HG03196 (cell line): ENCODE data around the gene ITGB5.
A peak's percentile ranks its signal among the peaks of the same experiment; 100 is the strongest.

ENCODE experiments used
- ATAC-seq: cut with Tn5 transposase; IDR thresholded peaks from one replicate; pipeline ENCODE4 v1.9.1; 2021; ENCODE audit not compliant: unreplicated experiment

ITGB5 gene

DNA sequence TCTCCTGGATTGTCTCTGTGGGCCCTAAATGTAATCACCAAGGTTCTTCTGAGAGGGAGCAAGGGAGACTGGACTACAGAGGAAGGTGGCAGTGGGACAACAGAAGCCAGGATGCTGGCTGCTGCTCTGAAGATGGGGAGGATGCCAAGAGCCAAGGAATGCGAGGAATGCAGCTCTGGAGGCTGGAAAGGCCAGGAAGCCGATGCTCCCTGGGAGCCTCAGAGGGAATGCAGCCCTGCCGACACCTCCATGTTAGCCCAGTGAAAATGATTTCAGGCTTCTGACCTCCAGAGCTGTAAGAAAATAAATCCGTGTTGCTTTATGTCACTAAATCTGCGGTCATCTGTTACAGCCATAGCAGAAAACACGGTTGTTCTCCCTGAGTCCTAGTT, 112.8 kb downstream of the ITGB5 start:
- no peak for ATAC-seq

DNA sequence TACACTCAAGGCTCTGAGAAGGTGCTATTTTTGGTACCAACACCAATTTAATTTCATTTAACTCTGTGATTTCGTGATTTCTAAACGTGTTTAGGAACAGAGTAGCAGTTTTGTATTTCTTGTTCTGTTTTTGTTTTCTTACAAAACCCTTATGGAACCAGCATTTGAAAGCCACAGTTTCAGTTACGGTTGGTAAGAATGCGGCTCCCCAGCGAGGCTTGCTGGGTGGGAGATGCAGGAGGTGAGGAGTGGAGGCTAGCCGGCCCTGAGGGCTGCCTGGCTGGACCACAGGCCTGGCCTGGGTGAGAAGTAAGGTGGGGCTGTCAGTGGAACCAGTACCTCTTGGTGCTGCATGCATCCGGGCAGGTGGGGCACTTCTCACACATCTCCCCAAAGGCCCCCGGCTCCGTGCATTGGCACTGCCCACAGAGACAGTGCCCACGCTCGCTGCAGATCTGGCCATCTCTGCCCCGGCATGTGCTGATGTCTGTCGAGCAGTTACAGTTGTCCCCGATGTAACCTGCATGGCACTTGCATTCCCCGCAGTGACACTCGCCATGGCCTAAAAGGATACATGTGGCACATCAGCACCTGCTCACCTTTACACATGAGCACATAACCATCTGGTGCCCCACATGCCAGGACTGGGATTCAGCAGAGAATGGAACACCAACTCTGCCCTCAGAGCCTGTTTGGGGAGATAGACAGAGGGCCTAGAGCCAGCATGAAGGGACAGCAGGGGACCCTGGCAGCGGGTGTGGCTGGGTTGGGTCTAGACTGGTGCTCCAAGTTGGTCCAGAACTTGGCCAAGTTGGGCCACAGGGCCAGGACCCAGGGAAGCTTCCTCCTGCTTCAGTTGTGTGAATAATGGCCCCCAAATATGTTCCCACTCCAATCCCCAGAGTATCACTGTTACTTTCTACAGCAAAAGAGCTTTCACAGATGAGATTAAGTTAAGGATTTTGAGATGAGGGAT, 113.5 kb downstream of the ITGB5 start:
- no peak for ATAC-seq

DNA sequence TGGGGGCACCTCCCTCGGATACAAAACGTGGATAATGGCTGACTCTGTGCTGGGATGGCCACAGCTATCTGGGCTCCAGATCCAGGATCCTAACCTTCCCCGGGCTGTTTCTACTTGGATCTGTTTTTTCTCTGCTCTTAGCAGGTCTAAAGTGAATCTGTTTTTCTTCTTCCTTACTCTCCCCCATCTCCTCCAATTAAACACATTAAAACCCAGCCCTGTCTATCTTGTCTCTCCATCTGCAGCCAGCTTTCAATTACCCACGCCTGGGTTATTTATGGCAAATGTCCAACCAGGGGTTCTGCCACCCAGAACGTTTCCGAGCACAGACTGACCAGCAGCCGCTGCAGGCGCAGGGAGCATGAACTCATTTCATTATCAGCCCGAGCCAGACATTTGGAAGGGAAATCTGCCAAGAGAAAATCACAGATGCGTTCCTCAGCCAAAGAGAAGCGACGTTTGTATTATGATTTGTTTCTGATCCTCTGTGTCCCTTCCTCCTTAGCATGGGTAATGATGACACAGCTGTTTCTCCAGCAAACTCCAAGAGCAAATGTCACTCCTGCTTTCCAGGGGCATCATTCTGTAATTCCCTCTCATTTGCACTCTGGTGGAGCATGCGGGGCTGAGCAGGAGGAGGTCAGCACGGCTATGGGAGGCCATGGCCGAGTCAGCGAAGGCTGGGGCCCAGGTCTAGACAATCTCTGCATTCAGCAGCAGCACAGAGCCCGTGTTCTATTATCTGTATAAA, 114.9 kb downstream of the ITGB5 start:
- no peak for ATAC-seq

DNA sequence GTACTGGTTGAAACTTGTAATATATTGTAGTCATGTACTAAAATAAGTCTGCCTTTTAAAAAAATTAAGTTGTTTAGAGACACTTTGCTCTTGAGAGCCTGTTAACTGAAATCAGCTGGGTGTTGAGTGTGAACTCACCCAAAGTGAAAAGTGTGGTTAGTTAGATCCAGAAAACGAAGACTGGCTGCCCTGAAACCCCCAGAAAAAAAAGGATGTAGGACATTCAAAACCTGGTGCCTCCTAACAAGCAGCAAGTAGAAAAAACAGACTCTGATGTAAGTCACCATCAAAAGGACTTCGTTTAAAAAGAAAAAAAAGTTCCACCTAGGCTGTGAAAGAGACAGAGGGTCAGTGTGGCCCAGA, 116.1 kb downstream of the ITGB5 start:
- ATAC-seq: no peak

DNA sequence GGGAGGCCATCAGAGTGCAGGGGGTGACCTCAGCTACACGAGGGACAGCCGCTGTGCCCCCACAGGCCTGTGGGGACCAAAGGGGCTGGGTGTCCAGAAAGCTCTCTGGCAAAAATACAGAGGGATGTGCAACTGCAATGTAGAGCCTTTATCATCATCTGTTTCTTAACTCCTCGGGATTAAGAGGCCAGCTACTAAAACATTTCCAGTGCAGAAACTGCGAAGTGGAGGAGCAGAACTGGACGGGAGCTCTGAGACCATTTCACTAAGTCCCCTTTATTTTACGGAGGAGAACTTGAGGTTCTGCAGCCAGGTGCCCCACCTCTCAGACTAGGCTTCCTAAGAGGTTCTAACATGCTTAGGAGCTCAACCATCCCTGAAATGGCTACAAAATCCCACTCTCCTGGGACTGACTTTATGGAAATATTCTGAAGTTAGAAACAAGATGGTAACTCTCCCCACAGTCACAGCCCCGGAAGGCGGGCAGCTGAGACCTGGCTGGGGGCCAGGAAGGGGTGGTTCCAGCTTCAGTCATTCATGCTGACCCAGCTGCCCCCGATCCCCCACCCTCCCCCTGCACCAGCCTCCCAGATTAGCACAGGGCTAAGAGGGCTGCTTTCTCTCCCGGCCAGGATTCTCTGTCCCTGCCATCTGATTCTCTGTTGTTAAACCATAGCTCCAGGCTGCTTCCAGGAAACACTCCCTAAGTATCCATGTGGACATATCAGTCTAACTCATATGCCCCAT, 116.7 kb downstream of the ITGB5 start:
- ATAC-seq: no peak

DNA sequence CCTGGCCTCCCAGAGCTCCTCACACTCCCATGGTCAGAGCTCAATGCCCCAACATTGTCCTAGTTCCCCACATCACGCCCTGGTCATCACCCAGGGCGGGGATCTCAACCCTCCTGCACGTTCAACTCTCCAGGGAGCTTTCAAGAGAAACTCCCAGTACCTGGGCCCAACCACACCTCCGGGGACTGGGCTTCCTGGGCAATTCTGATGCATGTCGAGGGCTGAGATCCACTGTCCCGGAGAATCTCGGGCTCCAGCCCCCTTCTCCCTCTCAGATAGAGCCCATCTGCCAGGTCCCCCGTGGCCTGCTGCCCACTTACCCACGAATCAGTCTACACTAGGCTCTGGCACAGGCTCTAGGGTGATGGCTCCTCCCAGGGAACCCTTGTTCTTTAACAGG, 117.7 kb downstream of the ITGB5 start:
- ATAC-seq: no peak

DNA sequence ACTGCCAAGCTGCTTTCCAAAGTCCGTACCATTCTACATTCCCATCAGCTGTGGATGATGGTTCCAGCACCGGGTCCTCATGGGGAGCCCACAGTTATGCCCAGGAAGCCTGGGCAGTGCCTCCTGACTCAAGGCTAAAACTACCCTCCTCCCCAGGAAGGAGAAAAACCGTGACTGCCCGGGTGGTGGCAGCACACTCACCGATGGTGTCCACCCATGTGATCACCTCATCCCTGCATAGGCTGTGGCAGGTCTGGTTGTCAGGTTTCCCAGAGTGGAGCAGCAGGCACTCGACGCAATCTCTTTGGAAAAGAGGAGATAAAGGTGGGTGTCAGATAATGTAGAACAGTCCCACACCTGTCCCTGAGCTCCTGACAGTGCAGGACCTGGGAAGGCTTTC, 118.4 kb downstream of the ITGB5 start:
- no peak for ATAC-seq

DNA sequence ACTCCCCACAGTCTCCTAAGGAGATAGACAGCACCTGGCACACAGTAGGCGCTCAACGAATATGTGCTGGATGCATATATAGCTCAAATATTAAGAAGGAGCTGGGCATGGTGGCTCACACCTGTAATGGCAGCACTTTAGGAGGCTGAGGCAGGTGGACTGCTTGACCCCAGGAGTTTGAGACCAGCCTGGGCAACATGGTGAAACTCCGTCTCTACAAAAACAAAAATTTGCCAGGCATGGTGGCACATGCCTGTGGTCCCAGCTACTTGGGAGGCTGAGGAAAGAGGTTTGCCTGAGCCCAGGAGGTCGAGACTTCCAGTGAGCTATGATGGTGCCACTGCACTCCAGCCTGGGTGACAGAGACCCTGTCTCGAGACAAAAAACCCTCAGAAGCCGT, 119.5 kb downstream of the ITGB5 start:
- no peak for ATAC-seq

DNA sequence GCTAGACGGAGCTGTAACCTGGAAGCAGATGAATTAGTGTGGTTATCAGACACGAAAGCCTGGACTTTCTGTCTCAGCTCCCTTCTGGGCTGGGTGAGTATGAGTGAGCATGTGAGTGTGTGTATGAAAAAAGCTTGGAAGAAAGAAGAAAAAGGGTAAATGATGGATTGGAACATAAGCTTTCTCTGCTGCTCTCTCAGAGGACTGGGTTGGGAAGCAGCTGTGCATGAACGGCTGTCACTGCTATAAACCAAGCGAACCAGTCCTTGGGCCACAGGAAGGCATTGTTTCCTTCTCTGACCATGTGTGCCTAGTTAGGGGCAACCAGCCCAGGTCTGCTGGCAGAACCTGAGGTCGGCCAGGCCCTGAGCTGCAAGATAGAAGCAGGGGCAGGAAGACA, 119.9 kb downstream of the ITGB5 start:
- ATAC-seq: no peak

DNA sequence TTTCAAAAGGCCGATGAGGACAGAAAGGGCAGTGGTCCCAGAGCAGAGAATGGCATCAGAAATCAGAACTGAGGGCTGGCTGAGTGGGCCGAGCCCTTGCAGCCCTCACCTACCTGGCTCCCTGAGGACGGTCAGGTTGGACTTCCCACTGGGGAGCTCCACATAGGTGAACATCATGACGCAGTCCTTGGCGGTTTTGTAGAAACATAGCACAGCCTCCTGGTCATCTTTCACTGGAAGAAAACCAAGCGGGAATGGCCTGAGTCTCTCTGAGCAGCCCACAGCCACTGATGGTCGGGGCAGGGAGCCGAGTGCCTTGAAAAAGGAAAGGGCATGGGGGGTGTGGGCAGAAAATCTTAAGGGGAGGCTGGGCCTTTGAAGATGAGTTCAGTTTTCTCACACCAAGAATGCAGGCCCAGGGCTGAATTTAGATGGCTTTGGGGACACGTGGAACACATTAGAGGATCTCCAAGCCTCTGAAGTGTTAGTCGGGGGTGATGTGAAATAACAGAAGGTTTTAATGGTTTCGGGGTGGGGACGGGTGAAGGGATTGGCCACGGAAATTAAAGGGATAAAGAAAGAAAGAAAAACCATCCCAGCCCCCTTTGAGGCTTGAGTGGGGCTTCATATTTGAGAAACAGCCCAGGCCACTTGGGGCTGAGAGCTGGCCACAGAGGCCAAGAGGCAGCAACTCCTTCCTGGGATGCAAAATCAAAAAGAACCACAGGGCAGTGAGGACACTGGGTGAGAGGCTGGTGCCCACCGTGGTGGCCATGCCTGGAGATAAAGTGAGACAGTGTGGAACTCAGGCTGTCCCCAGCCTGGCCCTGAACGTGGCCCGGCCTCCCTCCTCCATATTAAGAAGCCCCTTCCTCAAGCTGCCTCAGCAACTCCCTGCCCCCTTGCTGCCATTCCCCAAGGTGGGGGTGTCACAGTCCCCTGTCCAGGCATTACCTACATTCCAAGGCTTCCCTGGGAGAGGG, 120.8 kb downstream of the ITGB5 start:
- ATAC-seq: no peak

DNA sequence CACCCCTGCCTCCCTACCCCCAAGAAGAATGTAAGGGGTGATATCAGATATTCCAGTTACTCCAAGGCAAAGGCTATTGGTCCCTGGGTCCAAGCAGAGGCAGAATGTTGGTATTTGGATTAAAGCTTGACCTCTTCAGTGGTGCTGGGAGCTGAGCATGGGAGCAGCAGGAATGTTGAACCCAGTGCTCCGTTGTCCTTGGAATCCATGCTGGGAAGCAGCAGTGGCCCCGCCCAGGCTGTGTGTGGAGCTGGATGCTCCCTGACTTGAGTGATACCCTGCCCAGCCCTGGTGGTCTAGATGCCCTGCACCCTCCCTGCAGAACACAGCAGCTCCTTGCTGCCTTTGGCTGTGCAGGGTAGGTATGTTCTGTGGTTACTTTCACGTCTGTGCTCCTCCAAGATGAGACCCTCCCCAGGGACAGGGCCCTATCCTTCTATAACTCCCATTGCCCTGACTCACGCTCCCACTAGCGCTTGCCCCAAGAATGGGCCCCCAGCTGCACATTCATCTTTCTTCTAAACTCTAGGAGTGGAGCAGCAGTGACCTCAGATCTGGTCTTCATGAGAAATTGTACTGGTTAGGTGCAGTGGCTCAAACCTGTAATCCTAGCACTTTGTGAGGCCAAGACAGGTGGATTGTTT, 121.8 kb downstream of the ITGB5 start:
- ATAC-seq: no peak

DNA sequence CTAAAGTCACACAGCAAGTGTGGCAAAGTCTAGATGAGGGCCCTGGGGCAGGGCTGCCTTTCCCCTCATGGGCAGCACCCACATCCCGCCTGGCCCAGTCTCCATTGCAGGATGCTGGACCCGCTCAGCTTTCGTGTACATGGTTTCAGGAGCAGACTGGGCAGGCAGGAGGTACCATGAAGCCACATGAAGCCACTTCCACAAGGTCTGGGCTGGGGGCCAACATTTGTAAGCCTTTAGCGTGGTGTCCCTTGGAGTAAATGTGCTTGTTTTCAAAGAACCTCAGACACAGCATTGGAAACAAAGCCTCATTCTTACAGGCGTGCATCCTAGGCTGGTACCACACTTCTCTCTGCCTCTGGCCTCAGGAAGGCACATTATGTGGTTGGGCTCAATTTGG, 122.4 kb downstream of the ITGB5 start:
- ATAC-seq: no peak

DNA sequence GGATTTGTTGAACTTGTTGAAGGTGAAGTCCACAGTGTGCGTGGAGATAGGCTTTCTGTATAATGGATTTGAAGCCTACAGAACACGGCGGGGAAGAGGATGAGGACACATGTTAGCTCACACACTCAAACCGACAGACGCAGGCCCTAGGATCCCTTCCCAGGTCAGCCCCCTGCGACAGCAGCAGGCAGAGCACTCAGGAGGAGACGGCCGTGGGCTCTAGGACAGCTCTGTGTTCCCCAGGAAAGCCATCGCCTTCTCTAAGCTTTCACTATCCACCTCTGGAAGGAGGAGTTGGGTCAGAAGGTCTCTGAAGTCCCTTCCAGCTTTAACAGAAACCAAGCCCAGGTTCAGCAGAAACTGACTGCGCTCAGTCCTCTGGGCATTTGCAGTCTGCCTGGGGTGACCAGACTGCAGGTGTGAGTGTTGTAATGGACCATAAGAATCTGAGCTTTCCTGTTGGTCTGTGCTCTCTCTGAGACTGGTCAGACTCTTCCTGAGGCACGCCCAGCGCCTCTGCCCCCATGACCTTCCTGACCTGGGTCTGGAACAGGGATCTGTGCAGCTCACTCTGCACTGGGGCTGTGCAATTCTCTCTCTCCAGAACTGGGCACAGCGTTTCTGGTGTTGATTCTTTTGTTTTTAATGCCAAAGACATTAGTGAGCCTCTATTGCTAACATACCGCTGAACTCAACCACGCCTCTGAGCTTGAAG, 123.4 kb downstream of the ITGB5 start:
- no peak for ATAC-seq

DNA sequence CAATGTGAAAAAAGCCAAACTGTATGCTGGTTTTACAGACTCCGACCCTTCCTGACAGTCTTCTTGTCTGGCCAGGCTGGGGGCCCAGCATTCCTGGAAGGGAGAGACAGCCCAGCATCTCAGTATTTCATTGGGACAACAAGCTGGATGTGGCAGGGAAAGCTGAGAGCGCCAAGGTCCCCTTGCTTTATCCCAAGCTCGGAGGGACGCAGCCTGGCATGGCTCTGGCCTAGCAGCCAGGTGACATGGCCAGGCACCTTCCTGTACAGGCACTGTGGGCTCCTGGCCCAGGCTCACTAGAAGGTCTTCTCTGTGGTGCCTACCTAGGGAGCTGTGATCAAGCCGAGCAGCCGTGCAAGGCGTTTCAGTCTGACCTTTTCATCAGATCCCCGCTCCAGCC, 124.0 kb downstream of the ITGB5 start:
- no peak for ATAC-seq

DNA sequence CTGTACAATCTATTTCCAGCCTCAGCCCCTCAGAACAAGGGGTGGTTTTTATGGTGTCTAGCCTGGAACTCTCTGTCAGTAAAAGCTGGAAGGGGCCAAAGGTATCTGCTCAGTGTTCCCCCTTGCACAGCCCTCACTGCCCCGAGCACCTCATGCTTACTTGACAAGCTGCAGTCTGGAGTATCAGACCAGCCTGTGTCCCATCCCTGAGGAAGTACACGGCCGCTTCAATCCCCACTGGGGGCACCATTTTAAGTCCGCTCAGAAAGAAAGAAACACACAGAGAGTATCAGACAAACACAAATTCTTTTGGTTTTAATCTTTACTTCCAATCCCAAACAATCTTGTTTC, 124.5 kb downstream of the ITGB5 start:
- no peak for ATAC-seq

DNA sequence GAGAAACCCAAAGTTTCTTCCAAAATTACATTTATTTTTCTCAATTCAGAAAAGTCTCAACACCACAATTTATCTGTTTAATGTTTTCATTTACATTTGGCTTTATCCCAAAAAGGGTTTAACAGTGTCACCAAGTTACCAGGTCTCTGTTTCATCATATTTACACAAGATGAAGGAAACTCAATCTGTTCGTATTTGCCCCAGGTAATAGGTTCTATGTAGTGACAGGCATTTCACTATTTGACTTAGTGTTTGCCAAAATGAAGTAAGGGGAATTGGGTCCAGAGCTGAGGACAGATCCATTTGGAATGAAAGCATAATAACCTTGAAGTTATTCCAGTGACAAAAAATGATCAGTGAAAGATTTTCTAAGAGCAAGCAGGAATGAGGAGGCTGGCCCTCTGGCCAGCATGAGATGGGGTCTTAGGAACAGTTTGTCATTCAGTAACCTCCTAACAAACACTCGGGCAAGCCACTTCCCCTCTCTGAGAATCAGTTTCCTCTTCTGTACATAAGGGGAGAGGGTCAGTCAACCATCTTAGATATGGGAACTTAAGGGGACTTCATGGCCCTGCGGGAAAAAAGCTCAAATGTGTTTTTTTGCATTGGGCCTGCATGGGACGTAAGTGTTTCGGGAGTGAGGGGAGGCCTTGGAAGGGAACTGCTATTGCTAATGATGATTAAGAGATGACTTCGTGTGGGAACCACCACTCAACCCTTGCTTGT, 125.1 kb downstream of the ITGB5 start:
- no peak for ATAC-seq

DNA sequence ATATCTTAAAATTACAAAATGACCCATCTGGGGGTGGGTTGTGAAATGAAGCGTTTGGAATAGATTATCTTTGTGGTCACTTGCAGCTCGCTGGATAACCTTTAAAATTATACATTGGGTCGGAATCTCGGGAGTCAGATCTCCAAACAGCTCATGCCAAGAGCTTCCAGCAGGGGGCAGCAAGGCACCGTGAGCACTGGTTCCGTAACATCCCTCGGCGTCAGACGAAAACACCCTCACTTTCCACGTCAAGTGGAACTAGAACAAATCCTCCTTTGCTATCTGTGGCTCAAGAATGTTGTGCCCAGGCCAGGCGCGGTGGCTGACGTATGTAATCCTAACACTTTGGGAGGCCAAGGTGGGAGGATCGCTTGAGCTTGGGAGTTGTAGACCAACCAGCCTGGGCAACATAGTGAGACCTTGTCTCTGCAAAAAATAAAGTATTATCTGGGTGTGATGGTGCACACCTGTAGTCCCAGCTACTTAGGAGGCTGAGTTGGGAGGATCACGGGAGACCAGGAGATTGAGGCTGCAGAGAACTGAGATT, 125.8 kb downstream of the ITGB5 start:
- ATAC-seq: peak; percentile 54

DNA sequence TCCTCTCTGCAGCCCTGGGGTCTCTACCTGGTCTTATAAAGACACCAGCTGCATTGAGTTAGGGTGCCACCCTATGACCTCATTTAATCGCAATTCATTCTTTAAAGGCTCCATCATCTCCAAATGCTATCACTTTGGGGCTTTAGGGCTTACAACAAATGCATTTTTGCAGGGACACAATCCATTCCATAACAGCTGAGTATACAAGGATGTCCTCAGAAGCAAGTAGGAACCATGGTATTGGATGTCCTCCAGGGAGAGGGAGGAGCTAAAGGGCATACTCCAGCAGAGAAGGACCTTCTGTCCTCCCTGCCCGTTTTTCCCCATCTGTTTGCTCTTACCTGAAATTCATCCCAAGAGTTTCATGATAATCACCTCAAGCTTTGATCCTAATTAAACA, 126.6 kb downstream of the ITGB5 start:
- no peak for ATAC-seq
